B cell (primary cell): ENCODE results near the gene PGLYRP3. TPM values are rescaled to one million over a fixed set of nuclear protein-coding genes. Genes with fewer than 3 reads are reported as not detected.

ENCODE experiments used
- ATAC-seq: fragments of 200-7000 bp; cut with Tn5 transposase; one replicate; pipeline ENCODE4 v1.10.0; 2021; ENCODE audit warnings: low read depth, mild to moderate bottlenecking, moderate number of reproducible peaks, moderate library complexity
- CTCF ChIA-PET: fragments of 350-600 bp; sonication (Branson Sonifier 250); formaldehyde crosslinking; loops from one replicate; lab custom pipeline; 2021; ENCODE audit warnings: antibody characterized with exemption, inconsistent platforms; lab: Charles Lee
- POLR2A ChIA-PET: fragments of 350-600 bp; sonication (Branson Sonifier 250); formaldehyde crosslinking; loops from one replicate; lab custom pipeline; 2021; ENCODE audit warnings: antibody characterized with exemption; lab: Charles Lee
- DNase-seq: peaks from one replicate; pipeline ENCODE4 v3.0.0; 2013
- H2AFZ ChIP-seq: 2 replicates; pipeline ENCODE4 v1.6.1; 2012; ENCODE audit warnings: mild to moderate bottlenecking, low read depth, low read length; ENCODE audit not compliant: insufficient read depth, poor library complexity, severe bottlenecking
- H3K27ac ChIP-seq, 2 donors: 1 replicate in 1 of 2; 2 replicates in 1 of 2; pipeline ENCODE4 v1.5.1; 2012 to 2013; ENCODE audit warnings: low read length in 2 of 2, mild to moderate bottlenecking in 2 of 2, moderate library complexity in 1 of 2
- H3K27me3 ChIP-seq, 4 experiments: fragments of 200-600 bp in 1 of 4; sonication (generic) in 1 of 4; replicated peaks in 1 of 4; 1 replicate in 2 of 4; 2 replicates in 2 of 4; pipeline versions ENCODE4 v1.6.1 to v1.7.0; 2013 to 2016; ENCODE audit warnings: low read length in 3 of 4, mild to moderate bottlenecking in 2 of 4, mixed read lengths in 1 of 4, moderate library complexity in 1 of 4; ENCODE audit not compliant: insufficient read depth in 4 of 4, control insufficient read depth in 3 of 4; ENCODE audit errors: control extremely low read depth in 1 of 4
- H3K36me3 ChIP-seq, 2 experiments: replicated peaks in 1 of 2; 1 replicate in 1 of 2; 2 replicates in 1 of 2; pipeline versions ENCODE4 v1.6.1 to v1.7.1; 2013; ENCODE audit warnings: low read length in 1 of 2; ENCODE audit not compliant: insufficient read depth in 2 of 2, control insufficient read depth in 1 of 2; ENCODE audit errors: control extremely low read depth in 1 of 2, extremely low read depth in 1 of 2
- H3K4me1 ChIP-seq, 2 donors: fragments of 200-600 bp in 1 of 2; sonication (generic) in 1 of 2; 1 replicate in 1 of 2; 2 replicates in 1 of 2; pipeline versions ENCODE4 v1.5.1 to v1.6.1; 2013 to 2017; ENCODE audit warnings: low read length in 2 of 2; ENCODE audit not compliant: control insufficient read depth in 2 of 2, insufficient read depth in 2 of 2
- H3K4me2 ChIP-seq: replicated peaks from 2 replicates; pipeline ENCODE3; 2012; ENCODE audit warnings: mild to moderate bottlenecking, low read depth, low read length; ENCODE audit not compliant: poor library complexity, severe bottlenecking
- H3K4me3 ChIP-seq, 5 experiments: fragments of 200-600 bp in 1 of 5; sonication (generic) in 1 of 5; 1 replicate in 3 of 5; 2 replicates in 2 of 5; pipeline versions ENCODE4 v1.5.1 to v1.7.0; 2011 to 2016; ENCODE audit warnings: low read length in 4 of 5, mild to moderate bottlenecking in 4 of 5, low read depth in 2 of 5, control low read depth in 1 of 5, moderate library complexity in 1 of 5; ENCODE audit not compliant: insufficient read depth in 1 of 5; ENCODE audit errors: control extremely low read depth in 1 of 5, extremely low read depth in 1 of 5
- H3K79me2 ChIP-seq: fragments of 200-600 bp; sonication (generic); one replicate; pipeline ENCODE4 v1.6.0; 2016; ENCODE audit warnings: low read length; ENCODE audit not compliant: control insufficient read depth, insufficient read depth
- H3K9ac ChIP-seq: fragments of 200-600 bp; sonication (generic); 2 replicates; pipeline ENCODE4 v1.6.1; 2017; ENCODE audit warnings: mild to moderate bottlenecking, low read length, moderate library complexity
- H3K9me3 ChIP-seq, 3 donors: one replicate each; pipeline versions ENCODE4 v1.6.1 to v1.7.1; 2013; ENCODE audit warnings: low read length in 2 of 3; ENCODE audit not compliant: control insufficient read depth in 2 of 3, insufficient read depth in 1 of 3; ENCODE audit errors: control extremely low read depth in 1 of 3
- H4K20me1 ChIP-seq: 2 replicates; pipeline ENCODE4 v1.6.0; 2012; ENCODE audit warnings: mild to moderate bottlenecking, low read length; ENCODE audit not compliant: insufficient read depth, control insufficient read depth, poor library complexity, severe bottlenecking
- H3K27ac Mint-ChIP-seq: one replicate; pipeline ENCODE4 v1.8.0; 2021; ENCODE audit warnings: mixed read lengths
- H3K27me3 Mint-ChIP-seq: one replicate; pipeline ENCODE4 v1.8.0; 2021; ENCODE audit warnings: mixed read lengths
- H3K4me1 Mint-ChIP-seq: one replicate; pipeline ENCODE4 v1.8.0; 2021; ENCODE audit warnings: mixed read lengths
- H3K4me3 Mint-ChIP-seq: one replicate; pipeline ENCODE4 v1.8.0; 2021; ENCODE audit warnings: mixed read lengths
- H3K9me3 Mint-ChIP-seq: one replicate; pipeline ENCODE4 v1.8.0; 2022; ENCODE audit warnings: mixed read lengths; ENCODE audit not compliant: insufficient read depth
- CTCF ChIP-seq: fragments of 200-600 bp; IDR thresholded peaks from one replicate; pipeline ENCODE4 v1.8.0; 2022; ENCODE audit warnings: antibody characterized with exemption, mild to moderate bottlenecking
- EZH2 ChIP-seq: IDR thresholded peaks from 2 replicates; pipeline ENCODE4 v1.6.1; 2012; ENCODE audit warnings: borderline replicate concordance, low read depth, mild to moderate bottlenecking, moderate library complexity, low read length; ENCODE audit not compliant: insufficient read depth, poor library complexity, severe bottlenecking
- WGBS: methylation state at CpG from one replicate; pipeline ENCODE4 v1.1.5; 2013; ENCODE audit warnings: missing lambda C conversion rate; ENCODE audit not compliant: insufficient coverage; 5-methylcytosine and 5-hydroxymethylcytosine counted together
- intact Hi-C: fragments of 100-400 bp; cut with micrococcal nuclease; formaldehyde crosslinking; loops from one replicate; pipeline ENCODE4 v1.10.0; 2022
- polyA plus RNA-seq: library from polyadenylated mRNA; depleted of rRNA; stranded (reverse); fragments of >200 nt; gene quantifications from 2 replicates; pipeline ENCODE4 v1.2.3, GENCODE V29; 2012
- total RNA-seq, 2 donors: library from RNA; stranded (reverse); fragments of 120-200 nt in 1 of 2; gene quantifications; 1 replicate in 1 of 2; 2 replicates in 1 of 2; pipeline versions ENCODE4 v1.2.3 to v1.2.4, GENCODE V29; 2013 to 2022

The PGLYRP3 gene
- total and polyA plus RNA-seq, 2 donors (not counting 1 experiment from before 2014, with no cell fraction given) = not detected

- H3K4me1 Mint-ChIP-seq = peaks cover 24% of the 10 kb centered on the region
- H3K4me1 ChIP-seq = peaks cover 17% of the 10 kb centered on the region in 2 donors
- H2AFZ ChIP-seq = no peak overlapping the region
- H3K27ac Mint-ChIP-seq = no peak overlapping the region
- H3K4me3 ChIP-seq = no peak overlapping the region
- H3K4me3 Mint-ChIP-seq = no peak overlapping the region
- H3K27ac ChIP-seq = no peak overlapping the region
- TF ChIP-seq CTCF (peak; percentile 58), EZH2 (no peak)
- no peaks in the 10 kb centered on the region for H3K36me3 ChIP-seq
- peaks cover 0 to 3% (median 0%) of the 10 kb centered on the region in 3 donors for H3K9me3 ChIP-seq
- CTCF ChIA-PET = interaction anchor here (1.4 to 1.8 kb wide), 5 partner anchors 26 to 419 kb away, joined by 3 to 13 read pairs (median 4); no protein-coding TSS in a partner anchor
- intact Hi-C loops = no loop called here
- POLR2A ChIA-PET = no interaction called here
- H3K27me3 Mint-ChIP-seq = peaks cover 8% of the 10 kb centered on the region
- WGBS = 73% methylated on average over 9 of the region's 11 CpGs
- no peak for ATAC-seq
- H3K9me3 Mint-ChIP-seq = no peaks in the 10 kb centered on the region
- H3K27me3 ChIP-seq = peaks cover 0 to 3% (median 0%) of the 10 kb centered on the region in 4 experiments
- H4K20me1 ChIP-seq = no peaks in the 10 kb centered on the region
- H3K9ac ChIP-seq = no peak overlapping the region
- no peak overlapping the region for H3K4me2 ChIP-seq
- H3K79me2 ChIP-seq = no peaks in the 10 kb centered on the region
- peak; percentile 15 for DNase-seq
Measured at GRCh38 chr1:153288634-153289275, 24.0 kb downstream of the PGLYRP3 start.

GRCh38 chr1:153277852-153278251 is 34.9 kb downstream of the PGLYRP3 start:
- Histone ChIP-seq H3K27ac (no peak overlapping the region), H3K9ac (no peak overlapping the region), H3K79me2 (no peaks in the 10 kb centered on the region), H3K4me3 (no peak overlapping the region), H3K27me3 (peaks cover 0 to 6% (median 3%) of the 10 kb centered on the region in 4 experiments), H3K4me1 (no peaks in the 10 kb centered on the region), H3K4me2 (no peak overlapping the region), H4K20me1 (no peaks in the 10 kb centered on the region), H3K9me3 (no peaks in the 10 kb centered on the region), H3K36me3 (no peaks in the 10 kb centered on the region), H2AFZ (no peak overlapping the region)
- POLR2A ChIA-PET = no interaction called here
- Mint-ChIP-seq H3K27ac (no peak overlapping the region), H3K4me3 (no peak overlapping the region), H3K27me3 (peaks cover 40% of the 10 kb centered on the region), H3K4me1 (no peaks in the 10 kb centered on the region), H3K9me3 (no peaks in the 10 kb centered on the region)
- TF ChIP-seq CTCF (peak; percentile 64), EZH2 (no peak)
- 0% methylated on average over 2 of the region's 2 CpGs for WGBS
- intact Hi-C loops = loop anchor here (2.0 kb wide), 1 partner anchor 39 kb away; no protein-coding TSS in a partner anchor
- ATAC-seq (peak; percentile 77), DNase-seq (peak; percentile 58)
- CTCF ChIA-PET = interaction anchor here (0.7 to 2.2 kb wide), 3 partner anchors 39 to 414 kb away, joined by 3 to 9 read pairs (median 3); no protein-coding TSS in a partner anchor
